HG02973 (cell line): ENCODE measurements around the gene RASSF8.
A peak's percentile ranks its signal among the peaks of the same experiment; 100 is the strongest.

Experiments
- ATAC-seq: cut with Tn5 transposase; IDR thresholded peaks from one replicate; pipeline ENCODE4 v1.9.1; 2021; ENCODE audit warnings: moderate library complexity; ENCODE audit not compliant: unreplicated experiment

Gene RASSF8, protein sequence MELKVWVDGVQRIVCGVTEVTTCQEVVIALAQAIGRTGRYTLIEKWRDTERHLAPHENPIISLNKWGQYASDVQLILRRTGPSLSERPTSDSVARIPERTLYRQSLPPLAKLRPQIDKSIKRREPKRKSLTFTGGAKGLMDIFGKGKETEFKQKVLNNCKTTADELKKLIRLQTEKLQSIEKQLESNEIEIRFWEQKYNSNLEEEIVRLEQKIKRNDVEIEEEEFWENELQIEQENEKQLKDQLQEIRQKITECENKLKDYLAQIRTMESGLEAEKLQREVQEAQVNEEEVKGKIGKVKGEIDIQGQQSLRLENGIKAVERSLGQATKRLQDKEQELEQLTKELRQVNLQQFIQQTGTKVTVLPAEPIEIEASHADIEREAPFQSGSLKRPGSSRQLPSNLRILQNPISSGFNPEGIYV

DNA sequence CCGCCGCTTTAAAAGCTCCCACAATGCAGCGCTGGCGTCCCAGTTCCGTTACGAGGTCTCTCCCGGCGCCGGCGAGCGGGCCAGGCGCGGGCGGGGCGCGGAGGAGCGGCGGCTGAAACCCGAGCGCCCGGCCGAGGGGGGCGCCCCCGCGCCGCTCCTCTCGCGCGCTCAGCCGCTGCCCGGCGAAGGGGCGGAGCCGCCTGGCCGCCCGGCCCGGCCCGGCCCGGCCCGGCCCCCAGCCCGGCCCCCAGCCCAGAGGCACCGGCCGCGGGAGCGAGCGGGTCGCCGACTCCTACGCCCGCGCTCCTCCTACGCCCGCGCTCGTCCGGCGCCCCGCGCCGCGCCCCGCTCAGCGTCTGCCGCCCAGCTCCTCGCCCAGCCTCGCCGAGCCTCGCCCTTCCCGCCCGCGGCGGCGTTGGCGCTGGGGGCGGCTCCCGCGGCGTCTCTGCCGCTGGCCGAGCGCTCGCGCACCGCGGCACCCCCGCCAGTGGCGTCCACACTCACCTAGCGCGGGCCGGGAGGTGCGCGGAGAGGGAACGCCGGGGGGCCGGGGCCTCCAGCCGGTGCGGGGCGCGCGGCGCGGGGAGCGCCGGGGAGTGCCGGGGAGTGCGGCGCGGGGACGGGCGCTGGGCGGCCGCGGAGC, at the start of gene RASSF8:
RASSF8 (plus strand) TSS at position 255 of the 643 bp plus-strand sequence. CDS start 96,662 bp downstream, outside the sequence.
- peak; percentile 62 for ATAC-seq

DNA sequence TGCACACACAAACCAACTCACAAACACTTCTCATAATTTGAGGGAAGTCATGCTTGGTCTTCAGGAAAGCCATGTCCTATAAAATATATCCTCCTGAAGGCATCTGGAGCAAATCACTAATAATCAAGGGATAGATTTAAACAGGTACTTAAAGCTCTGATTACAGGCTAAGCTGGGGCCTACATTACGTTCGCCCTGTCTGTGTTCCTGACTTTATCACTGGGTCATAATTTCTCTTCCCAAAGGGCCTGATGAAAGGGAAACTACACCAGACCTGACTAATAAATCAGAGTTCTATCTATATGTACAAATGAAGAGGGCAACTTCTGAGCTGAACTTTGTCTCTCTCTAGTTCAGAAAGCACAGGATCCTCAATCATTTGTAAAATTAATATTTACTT, 43.9 kb upstream of the RASSF8 start:
- no peak for ATAC-seq

DNA sequence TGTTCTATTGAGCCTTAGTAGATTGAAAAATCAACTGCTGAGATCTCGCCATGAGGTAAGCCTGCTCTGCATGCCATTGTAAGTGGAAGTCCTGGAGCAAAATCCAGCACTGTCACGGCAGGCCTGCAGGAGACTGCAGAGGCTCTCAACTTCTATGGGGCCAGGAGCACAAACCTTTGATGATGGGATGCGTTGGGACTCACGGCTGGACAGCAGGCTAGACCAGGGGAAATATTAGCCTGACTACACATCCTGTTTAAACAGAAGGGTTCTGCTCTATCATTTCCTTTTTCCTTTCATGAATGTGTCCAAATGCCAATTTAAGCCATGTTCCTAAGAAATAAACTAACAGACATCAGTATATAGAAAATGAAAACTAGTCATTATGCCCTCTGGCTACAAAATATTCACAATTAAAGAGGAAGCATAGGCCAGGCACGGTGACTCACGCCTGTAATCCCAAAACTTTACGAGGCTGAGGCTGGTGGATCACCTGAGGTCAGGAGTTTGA, 33.9 kb upstream of the RASSF8 start:
- ATAC-seq: no peak

DNA sequence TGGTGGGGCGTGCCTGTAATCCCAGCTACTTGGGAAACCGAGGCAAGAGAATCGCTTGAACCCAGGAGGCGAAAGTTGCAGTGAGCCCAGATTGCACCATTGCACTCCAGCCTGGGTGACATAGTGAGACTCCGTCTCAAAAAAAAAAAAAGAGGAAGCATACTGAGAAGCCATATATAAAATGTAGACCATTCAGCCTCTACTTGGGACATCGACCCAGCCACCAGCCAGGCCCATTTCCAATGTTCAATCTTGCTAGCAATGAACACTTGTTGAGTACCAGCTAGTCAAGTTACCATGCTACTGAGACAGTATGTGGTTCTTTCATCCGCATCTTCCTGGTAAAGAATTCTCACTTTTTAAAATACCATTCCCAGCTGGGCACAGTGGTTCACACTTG, 33.4 kb upstream of the RASSF8 start:
- no peak for ATAC-seq

DNA sequence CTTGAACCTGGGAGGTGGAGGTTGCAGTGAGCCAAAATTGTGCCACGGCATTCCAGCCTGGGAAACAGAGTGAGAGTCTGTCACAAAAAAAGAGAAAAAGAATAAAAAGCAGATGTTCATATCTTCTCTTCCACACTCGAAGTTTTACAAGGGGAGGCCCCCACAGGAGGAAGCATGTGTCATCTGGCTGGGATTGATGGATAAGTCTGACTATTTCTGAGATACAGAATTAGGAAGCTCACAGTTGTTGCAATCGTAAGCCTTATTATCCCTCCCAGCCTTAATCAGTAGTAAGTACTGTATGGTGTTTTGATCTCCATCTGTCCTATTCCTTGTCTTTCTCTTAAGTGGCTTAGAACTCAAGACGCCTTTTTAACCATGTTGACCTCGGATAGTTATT, 31.9 kb upstream of the RASSF8 start:
- ATAC-seq: no peak

DNA sequence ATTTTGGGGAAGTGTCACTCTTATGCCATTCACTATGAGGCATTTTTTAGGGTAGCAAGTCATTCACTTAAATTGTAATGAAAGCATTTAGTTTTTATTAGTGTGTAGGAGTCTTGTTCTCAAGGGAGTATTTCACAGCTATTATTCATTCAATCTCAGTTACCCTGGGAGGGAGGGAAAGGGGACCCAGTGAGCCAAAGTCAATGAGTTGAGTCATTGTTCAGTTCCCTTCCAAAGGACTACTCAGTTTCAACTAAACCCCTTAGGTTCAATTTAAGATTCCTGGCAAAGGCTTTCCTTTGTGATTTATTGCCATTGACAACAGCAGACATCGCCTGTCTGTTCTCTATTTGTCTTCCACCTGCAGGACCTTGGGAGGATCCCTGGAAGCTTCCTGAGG, 29.3 kb upstream of the RASSF8 start:
- ATAC-seq: no peak

DNA sequence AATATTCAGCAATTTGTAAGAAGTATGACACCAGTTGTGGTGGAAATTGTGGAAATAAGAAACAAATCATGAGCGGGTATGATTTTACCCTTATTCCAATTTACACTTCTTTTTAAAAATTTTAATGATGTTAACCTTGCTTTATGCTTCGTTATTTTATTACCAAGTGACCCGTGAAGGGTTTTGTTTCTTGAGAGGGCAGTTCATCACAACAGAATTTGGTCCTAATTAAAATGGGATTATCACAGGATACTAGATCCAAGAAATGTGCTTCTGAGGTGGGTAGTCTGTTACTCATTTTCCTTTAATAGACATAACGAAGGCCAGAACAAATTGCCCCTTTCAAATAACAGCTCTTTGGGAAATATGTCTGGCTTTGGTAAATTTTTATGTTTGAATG, 25.5 kb upstream of the RASSF8 start:
- ATAC-seq: no peak

DNA sequence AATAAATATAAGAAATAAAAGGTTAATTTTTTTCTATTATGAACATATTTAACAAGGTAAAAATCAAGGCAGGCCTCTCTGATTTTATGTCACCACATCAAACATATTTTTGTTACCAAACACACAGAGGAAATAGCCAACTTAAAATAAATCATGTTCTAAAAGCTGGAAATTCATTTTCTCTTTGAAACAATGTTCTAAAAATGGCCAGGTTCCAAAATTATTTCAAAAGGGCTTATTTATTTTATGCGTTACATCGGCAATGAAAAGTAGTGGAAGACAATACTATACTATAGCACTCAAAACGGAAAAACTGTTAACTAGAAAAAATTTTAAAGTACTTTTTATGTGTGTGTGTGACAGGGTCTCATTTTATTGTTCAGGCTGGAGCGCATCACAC, 24.0 kb upstream of the RASSF8 start:
- ATAC-seq: no peak

DNA sequence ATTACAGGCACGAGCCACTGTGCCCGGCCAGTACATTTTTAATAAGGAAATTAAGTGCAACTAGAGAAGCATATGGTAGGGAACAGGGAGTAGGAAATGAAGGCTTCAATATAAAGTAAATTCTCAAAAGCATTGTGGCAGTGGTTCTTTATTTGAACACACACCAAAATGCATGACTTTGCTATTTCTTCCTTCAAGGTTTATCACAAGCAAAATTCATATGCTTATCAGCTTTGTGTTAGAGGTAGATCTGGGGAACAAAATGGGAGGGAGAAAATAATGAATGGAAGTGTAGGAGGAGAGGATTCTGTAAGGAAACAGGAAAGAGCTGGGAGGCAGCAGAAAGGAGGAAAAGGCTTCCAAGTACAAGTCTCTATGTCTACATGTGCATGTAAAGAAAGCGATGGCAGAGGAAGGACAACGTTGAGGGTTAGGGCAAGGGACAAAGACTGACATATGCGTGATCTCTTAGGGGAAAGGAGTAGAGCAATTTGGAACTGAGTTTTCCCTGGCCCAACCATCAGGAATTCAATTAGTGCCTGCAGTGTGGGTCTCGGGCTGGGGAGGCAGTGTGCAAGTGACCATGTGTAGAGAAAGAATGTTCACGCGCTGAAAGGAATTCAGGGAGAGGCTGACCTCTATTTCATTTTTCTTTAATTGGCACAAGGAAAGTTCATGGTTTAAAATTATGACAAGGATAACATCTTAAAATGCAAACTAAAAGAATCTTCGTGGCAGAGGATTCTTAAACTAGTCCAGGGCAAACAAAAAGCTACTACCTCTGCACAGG, 22.9 kb upstream of the RASSF8 start:
- no peak for ATAC-seq

DNA sequence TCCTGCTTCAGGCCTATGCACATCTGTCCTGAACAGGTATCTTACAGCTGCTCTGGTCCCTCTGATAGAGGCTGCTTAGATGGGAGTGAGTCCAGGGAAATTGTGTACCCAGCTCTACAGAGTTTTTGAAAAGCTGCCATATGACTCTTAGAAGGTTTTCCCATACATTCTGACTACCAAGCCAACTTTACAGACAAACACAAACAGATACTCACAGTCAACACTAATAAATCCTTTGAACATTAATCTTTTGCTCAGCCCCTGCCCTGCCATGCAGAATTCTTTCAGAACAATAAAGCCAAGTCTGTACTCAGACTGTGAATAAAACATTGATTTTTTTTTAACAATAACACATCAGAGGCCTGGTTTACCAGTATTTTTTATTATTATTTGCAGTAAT, 21.4 kb upstream of the RASSF8 start:
- no peak for ATAC-seq

DNA sequence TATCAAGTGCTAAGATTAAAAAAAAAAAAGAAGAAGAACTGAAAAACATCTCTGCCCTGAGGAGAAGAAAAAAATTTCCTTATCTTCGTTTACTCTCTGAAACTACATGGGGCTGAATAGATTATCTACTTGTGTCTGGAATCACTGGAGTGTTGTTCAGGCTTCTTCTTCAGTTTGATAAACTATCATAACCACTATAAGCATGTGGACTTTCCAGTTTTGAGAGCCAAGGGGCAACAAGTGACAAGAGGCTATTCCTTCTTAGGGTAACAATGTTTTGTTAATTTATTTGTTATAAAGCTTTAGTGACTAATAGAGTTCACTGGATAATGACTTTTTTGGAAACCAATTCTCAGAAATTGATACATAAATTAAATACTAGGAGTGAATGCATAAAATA, 19.9 kb upstream of the RASSF8 start:
- ATAC-seq: no peak

DNA sequence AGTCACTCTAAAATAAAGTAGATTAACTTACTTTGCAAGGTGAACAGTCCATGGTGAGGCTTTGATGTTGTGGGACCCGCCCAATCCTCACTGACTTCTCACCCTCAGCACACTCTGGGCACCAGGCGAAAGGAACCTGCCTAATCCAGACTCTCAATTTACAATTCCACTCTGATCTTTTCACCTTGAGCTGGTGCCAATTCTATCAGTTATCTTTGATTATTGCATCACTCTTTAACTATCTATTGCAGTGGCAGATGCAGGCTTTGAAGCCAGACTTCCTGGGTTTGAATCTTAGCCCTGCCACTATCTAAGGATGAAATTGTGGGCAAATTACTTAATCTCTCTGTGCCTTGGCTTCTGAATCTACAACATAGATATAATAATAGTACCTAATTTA, 18.9 kb upstream of the RASSF8 start:
- ATAC-seq: no peak

DNA sequence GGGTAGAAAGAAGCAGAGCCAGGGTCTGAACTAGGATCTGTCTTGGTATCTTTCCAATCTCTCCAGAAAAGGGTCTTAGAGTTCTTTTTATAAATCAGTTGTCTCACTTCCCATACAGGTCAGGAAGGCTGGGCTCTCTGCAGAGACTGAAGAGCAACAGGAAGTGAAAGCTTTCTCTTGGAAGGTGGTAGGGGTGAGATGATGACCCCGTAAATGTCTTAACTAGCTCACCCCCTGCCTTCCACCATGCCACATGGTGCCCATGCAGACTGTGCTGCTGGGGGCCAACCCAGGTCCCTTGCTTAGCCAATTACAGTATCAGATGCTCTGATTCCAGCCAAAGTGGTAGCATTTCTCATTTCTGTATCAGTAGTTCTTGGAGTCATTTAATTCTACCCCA, 17.6 kb upstream of the RASSF8 start:
- no peak for ATAC-seq

DNA sequence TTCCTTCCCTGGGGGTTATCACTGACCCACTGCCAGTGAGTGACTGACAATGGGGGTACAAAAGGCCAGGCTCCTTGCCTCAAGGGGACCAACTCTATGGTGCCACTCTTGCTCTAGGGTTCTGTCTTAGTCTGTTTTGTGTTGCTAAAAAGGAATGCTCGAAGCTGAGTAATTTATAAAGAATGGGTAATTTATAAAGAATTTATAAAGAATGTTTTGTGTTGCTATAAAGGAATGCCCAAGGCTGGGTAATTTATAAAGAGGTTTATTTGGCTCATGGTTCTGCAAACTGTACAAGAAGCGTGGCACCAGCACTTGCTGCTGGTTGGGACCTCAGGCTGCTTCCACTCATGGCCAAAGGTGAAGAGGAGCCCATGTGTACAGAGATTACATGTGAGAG, 15.8 kb upstream of the RASSF8 start:
- ATAC-seq: no peak

DNA sequence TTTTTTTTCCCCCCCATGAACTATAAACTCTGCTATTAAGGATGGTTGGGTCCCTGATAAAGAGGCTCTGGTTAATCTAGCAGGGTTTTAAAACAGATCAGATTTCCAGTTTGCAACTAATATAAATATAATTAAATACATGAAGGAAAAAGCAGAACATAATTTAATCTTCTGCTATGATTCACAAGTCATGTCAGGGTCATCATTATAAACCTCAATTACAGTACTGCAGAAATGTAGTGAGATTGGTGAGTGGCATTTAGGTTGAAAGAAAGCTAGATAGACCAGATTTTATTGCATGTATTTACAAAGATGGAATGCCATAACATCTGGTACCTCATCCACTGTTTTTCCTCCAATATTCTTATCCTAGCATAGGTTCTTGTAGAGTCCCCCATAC, 14.5 kb upstream of the RASSF8 start:
- ATAC-seq: no peak

DNA sequence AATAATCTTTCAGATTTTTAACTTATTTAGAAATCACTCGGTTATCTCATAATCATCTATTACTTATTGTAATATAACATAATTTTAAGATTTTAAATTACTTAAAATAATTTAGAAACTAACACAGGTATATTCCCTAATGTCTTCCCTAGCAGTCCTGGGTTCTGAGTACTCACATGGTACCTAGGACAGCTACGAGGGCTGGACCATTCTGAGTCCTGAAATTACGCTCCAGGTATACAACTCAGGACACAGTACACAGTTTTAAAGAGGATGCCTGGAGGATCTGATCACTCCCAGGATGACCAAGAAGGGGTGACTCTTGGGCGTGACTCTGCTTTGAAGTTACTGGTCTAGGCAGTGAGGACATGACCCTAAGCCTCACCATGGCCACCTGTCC, 9.1 kb upstream of the RASSF8 start:
- ATAC-seq: no peak

DNA sequence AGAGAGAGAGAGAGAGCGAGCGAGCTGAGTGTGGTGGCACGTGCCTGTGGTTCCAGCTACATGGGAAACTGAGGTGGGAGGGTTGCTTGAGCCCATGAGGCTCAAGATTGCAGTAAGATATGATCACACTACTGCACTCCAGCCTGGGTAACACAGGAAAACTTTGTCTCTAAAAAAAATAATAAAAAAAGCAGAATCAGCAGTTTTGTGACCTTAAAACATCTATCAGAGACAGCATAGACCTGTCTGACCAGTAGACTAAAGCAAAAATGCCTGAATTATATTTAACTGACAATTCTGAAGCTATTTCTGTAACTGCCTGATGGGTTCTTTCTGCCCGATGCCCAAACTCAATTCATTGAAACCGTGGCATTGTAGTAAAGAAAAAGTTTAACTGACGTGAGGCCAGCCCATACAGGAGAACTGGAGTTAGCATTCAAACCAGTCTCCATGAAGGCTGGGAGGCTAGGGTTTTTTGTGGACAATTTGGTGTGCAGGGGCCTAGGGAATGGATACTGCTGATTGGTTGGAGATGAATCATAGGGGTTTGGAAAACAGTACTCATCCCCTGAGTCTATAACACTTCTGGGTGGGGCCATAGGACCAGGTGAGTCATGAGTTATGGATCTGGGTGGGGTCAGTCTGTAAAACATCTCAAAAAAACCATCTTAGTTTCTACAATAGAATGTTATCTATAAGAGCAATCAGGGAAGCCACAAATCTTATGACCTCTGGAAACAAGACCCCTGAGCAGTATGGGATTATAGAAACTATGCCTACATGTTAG, 8.0 kb upstream of the RASSF8 start:
- ATAC-seq: no peak

DNA sequence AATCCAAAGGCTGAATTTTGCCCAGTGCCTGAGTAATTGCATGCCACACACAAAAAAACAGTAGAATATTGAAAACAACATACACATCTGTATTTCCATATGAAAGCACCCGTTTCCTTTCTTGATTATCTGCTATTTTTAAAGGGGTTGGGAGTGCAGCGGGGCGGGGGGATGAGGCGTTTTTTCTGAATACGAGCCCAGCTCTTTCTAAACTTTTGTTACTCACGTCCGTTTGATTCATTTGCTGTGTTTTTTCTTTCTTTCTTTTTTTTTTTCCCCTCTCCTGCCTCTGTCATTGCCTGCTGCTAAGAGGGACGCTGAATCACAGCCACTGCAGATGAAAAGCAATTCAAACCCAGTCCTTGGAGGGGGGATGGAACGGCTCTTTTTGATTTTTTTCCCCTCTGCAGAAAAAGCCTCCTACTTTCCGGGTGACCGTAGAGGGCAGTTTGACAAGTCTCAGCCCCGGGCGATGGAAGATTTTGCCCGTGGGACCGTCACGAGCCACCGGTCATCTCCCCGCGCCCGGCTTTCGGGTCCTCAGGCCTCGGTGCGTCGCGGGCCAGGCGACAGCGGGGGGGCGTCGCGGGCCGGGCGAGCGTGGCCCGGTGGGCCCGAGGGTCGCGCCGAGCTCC, 572 bp upstream of the RASSF8 start:
- ATAC-seq: no peak

DNA sequence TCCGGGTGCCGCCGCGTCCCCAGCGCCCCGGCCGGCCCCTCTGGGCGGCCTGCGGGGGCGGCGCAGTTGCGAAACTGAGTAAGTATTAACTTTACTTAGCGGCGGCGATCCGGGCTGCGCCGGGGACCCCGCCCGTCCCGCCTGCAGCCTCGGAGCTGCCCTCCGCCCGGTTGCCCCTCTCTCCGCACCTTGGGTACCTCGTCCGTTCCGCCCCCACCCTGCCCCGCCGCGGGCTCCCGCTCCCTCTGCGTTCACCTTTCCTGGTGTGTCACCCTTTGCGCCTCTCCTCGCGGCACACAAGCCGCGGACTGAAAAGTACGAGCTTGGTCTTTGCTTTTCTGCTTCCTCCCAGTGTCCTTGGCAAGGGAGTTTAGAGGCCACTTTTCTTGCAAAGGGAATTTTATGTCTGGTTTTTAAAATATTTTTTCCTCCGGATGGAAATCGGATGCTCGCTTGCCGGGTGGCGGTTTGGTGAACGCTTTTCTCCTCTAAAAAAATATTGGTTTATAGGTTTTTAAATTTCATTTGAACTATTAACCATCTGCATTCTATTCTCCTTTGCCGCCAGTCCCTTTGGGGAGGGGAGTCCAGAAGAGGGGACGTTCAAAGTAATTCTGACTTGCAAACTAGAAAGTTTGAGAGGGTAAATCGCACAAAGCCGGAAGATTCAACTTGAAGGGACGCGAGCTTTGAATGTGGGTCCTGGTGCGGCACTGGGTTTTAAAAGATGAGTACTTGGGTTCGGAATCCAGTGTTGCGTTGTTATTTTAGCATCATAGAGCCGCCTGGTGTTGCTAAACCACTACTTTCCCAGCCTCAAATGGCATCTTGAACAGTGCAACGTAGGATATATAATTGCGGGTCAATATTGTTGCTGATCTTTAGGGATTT, 834 bp downstream of the RASSF8 start:
- peak; percentile 29 for ATAC-seq
